ENCODE results near the gene TRIM37.
A peak's percentile ranks its signal among the peaks of the same experiment; 100 is the strongest.

- TF ChIP-seq, protein P1, sequence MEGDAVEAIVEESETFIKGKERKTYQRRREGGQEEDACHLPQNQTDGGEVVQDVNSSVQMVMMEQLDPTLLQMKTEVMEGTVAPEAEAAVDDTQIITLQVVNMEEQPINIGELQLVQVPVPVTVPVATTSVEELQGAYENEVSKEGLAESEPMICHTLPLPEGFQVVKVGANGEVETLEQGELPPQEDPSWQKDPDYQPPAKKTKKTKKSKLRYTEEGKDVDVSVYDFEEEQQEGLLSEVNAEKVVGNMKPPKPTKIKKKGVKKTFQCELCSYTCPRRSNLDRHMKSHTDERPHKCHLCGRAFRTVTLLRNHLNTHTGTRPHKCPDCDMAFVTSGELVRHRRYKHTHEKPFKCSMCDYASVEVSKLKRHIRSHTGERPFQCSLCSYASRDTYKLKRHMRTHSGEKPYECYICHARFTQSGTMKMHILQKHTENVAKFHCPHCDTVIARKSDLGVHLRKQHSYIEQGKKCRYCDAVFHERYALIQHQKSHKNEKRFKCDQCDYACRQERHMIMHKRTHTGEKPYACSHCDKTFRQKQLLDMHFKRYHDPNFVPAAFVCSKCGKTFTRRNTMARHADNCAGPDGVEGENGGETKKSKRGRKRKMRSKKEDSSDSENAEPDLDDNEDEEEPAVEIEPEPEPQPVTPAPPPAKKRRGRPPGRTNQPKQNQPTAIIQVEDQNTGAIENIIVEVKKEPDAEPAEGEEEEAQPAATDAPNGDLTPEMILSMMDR (optimal IDR thresholded peaks at IDR 0.05 in 1 of 3, IDR thresholded peaks at IDR 0.05 in 1 of 3, conservative IDR thresholded peaks at IDR 0.05 in 1 of 3; ENCODE audit: extremely low read depth in 1 of 3, insufficient read depth in 2 of 3, low read length in 3 of 3) = peak in 2 of 3 experiments; percentile 5 to 17
- no peak for TF ChIP-seq EZH2 (IDR thresholded peaks at IDR 0.05; ENCODE audit: low read length)
Observed at GRCh38 chr17:58960068-58960467, 146.6 kb downstream of the TRIM37 start.

All from keratinocyte (primary cell).